ENCODE data around the gene FBXW7.

Gene FBXW7

GRCh38 chr4:152513078-152513477, 22.8 kb downstream of the FBXW7 start:
- TF ChIP-seq CTCF (IDR thresholded peaks at IDR 0.05; ENCODE audit: insufficient read depth, missing control alignments): no peak
- DNase-seq (ENCODE audit: insufficient read length, low spot score) (no peak), FAIRE-seq (no peak)

- FAIRE-seq (no peak), DNase-seq (ENCODE audit: insufficient read length, low spot score) (no peak)
- no peak for TF ChIP-seq CTCF (IDR thresholded peaks at IDR 0.05; ENCODE audit: insufficient read depth, missing control alignments)
Measured at GRCh38 chr4:152512483-152512882, 23.4 kb downstream of the FBXW7 start.

GRCh38 chr4:152510349-152511147, 25.3 kb downstream of the FBXW7 start:
- DNase-seq (ENCODE audit: insufficient read length, low spot score): no peak
- no peak for TF ChIP-seq CTCF (IDR thresholded peaks at IDR 0.05; ENCODE audit: insufficient read depth, missing control alignments)
- no peak for FAIRE-seq

GRCh38 chr4:152509595-152510225, 26.2 kb downstream of the FBXW7 start:
- no peak for TF ChIP-seq CTCF (IDR thresholded peaks at IDR 0.05; ENCODE audit: insufficient read depth, missing control alignments)
- DNase-seq (ENCODE audit: insufficient read length, low spot score): no peak
- no peak for FAIRE-seq

GRCh38 chr4:152508818-152509217, 27.1 kb downstream of the FBXW7 start:
- DNase-seq (ENCODE audit: insufficient read length, low spot score): no peak
- TF ChIP-seq CTCF (IDR thresholded peaks at IDR 0.05; ENCODE audit: insufficient read depth, missing control alignments): no peak
- no peak for FAIRE-seq

GRCh38 chr4:152508386-152508785, 27.5 kb downstream of the FBXW7 start:
- no peak for TF ChIP-seq CTCF (IDR thresholded peaks at IDR 0.05; ENCODE audit: insufficient read depth, missing control alignments)
- no peak for DNase-seq (ENCODE audit: insufficient read length, low spot score)
- no peak for FAIRE-seq
